CD4-positive, alpha-beta T cell (primary cell): ENCODE measurements around the gene NANS. TPM values are rescaled to one million over a fixed set of nuclear protein-coding genes. Genes with fewer than 3 reads are reported as not detected.
"Not testable (repeated sequence)": the region's sequence is repeated elsewhere in the genome, so short reads cannot be mapped to it uniquely, and the experiment has no call there.

Experiments used
- ATAC-seq: fragments of 200-7000 bp; cut with Tn5 transposase; one replicate; pipeline ENCODE4 v1.10.0; 2022; ENCODE audit warnings: mild to moderate bottlenecking; ENCODE audit not compliant: poor library complexity
- CTCF ChIA-PET: fragments of 350-600 bp; sonication (Branson Sonifier 250); formaldehyde crosslinking; loops from one replicate; lab custom pipeline; 2021; ENCODE audit warnings: antibody characterized with exemption, inconsistent platforms; lab: Charles Lee
- POLR2A ChIA-PET: fragments of 350-600 bp; sonication (Branson Sonifier 250); formaldehyde crosslinking; loops from one replicate; lab custom pipeline; 2021; ENCODE audit warnings: antibody characterized with exemption, inconsistent platforms; lab: Charles Lee
- DNase-seq, 14 experiments: peaks; one replicate each; pipeline ENCODE4 v3.0.0-alpha.2; 2013 to 2020; ENCODE audit warnings: mixed read lengths in 2 of 14
- H3K27ac ChIP-seq, 2 donors: one replicate each; pipeline versions ENCODE4 v1.5.1 to v1.7.0; 2013; ENCODE audit warnings: low read length in 2 of 2, low read depth in 1 of 2, mild to moderate bottlenecking in 1 of 2
- H3K27me3 ChIP-seq, 2 experiments: 1 replicate in 1 of 2; 2 replicates in 1 of 2; pipeline versions ENCODE4 v1.6.1 to v1.7.0; 2013; ENCODE audit warnings: low read length in 2 of 2, control low read depth in 1 of 2, mild to moderate bottlenecking in 1 of 2, moderate library complexity in 1 of 2; ENCODE audit not compliant: insufficient read depth in 2 of 2, control insufficient read depth in 1 of 2
- H3K36me3 ChIP-seq: one replicate; pipeline ENCODE4 v1.6.1; 2013; ENCODE audit warnings: low read length, control low read depth; ENCODE audit not compliant: insufficient read depth
- H3K4me1 ChIP-seq: one replicate; pipeline ENCODE4 v1.6.1; 2013; ENCODE audit warnings: low read length, control low read depth; ENCODE audit not compliant: insufficient read depth
- H3K4me3 ChIP-seq: one replicate; pipeline ENCODE4 v1.5.1; 2013; ENCODE audit warnings: mild to moderate bottlenecking, low read length, moderate library complexity
- H3K9me3 ChIP-seq, 2 experiments: 1 replicate in 1 of 2; 2 replicates in 1 of 2; pipeline versions ENCODE4 v1.6.1 to v1.7.0; 2013; ENCODE audit warnings: low read length in 2 of 2, mild to moderate bottlenecking in 2 of 2, control low read depth in 1 of 2, moderate library complexity in 1 of 2; ENCODE audit not compliant: control insufficient read depth in 1 of 2, insufficient read depth in 1 of 2
- H3K27ac Mint-ChIP-seq: one replicate; pipeline ENCODE4 v1.8.0; 2020; ENCODE audit warnings: mixed read lengths
- H3K27me3 Mint-ChIP-seq: one replicate; pipeline ENCODE4 v1.8.0; 2021; ENCODE audit warnings: mixed read lengths
- H3K36me3 Mint-ChIP-seq: one replicate; pipeline ENCODE4 v1.8.0; 2021; ENCODE audit warnings: low read depth, mixed read lengths
- H3K4me1 Mint-ChIP-seq: one replicate; pipeline ENCODE4 v1.8.0; 2021; ENCODE audit warnings: low read depth, mixed read lengths
- H3K4me3 Mint-ChIP-seq: one replicate; pipeline ENCODE4 v1.8.0; 2020; ENCODE audit warnings: mild to moderate bottlenecking, mixed read lengths
- H3K9me3 Mint-ChIP-seq: one replicate; pipeline ENCODE4 v1.8.0; 2020; ENCODE audit warnings: mixed read lengths
- CTCF ChIP-seq: fragments of 200-600 bp; IDR thresholded peaks from one replicate; pipeline ENCODE4 v1.8.0; 2022; ENCODE audit warnings: antibody characterized with exemption, mild to moderate bottlenecking
- intact Hi-C, 2 experiments: fragments of 100-400 bp; cut with DNase I in 1 of 2; cut with micrococcal nuclease in 1 of 2; formaldehyde crosslinking; loops; one replicate each; pipeline versions ENCODE4 v1.15.1 to v1.9.0; 2023 to 2025; cut with DNase I, micrococcal nuclease
- total RNA-seq, 174 experiments: library from RNA in 2 of 174; stranded (reverse) in 2 of 174; gene quantifications; one replicate each; pipeline ENCODE4 v1.2.3 and lab custom pipeline; 2021 to 2026

The NANS gene
- total RNA-seq, 2 experiments from 2014 or later: 70.5 to 74.0 TPM

GRCh38 chr9:98109052-98109451 lies 52.5 kb downstream of the NANS start:
- Mint-ChIP-seq H3K27me3 (no peaks in the 10 kb centered on the region), H3K9me3 (no peaks in the 10 kb centered on the region), H3K4me3 (peak overlapping the region; percentile 38), H3K4me1 (peaks cover 83% of the 10 kb centered on the region), H3K27ac (peak overlapping the region; percentile 91), H3K36me3 (peaks cover 72% of the 10 kb centered on the region)
- Histone ChIP-seq H3K9me3 (peaks cover 0 to 4% of the 10 kb centered on the region in 2 experiments), H3K4me3 (no peak overlapping the region), H3K27me3 (no peaks in the 10 kb centered on the region), H3K27ac (peak overlapping the region; percentile 75 to 79), H3K36me3 (peaks cover 35% of the 10 kb centered on the region), H3K4me1 (peaks cover 65% of the 10 kb centered on the region)
- intact Hi-C loops: loop anchor here in 1 of 2 experiments (10.0 kb wide), 2 partner anchors 124 to 146 kb away; partner anchors contain the start of genes ANP32B and TBC1D2
- ChIA-PET CTCF (interaction anchor here (1.2 to 2.8 kb wide), 3 partner anchors 10 to 147 kb away, joined by 4 to 21 read pairs (median 5); partner anchors contain the start of genes TBC1D2 and TRIM14), POLR2A (interaction anchor here (0.8 to 4.5 kb wide), 10 partner anchors 7 to 204 kb away, joined by 3 to 51 read pairs (median 4); partner anchors contain the start of genes NANS, TBC1D2 and TRIM14)
- peak in 3 of 14 experiments; percentile 27 to 56 (median 32) for DNase-seq
- no peak for TF ChIP-seq CTCF
- ATAC-seq: no peak

GRCh38 chr9:98117097-98117496 lies 60.6 kb downstream of the NANS start:
- peak overlapping the region; percentile 95 for H3K27ac Mint-ChIP-seq
- H3K4me1 Mint-ChIP-seq: peaks cover 68% of the 10 kb centered on the region
- Histone ChIP-seq H3K4me1 (peaks cover 62% of the 10 kb centered on the region), H3K36me3 (peaks cover 11% of the 10 kb centered on the region)
- DNase-seq, ATAC-seq, H3K4me3 ChIP-seq, H3K9me3 ChIP-seq, H3K27me3 ChIP-seq, H3K9me3 Mint-ChIP-seq, H3K27ac ChIP-seq, H3K27me3 Mint-ChIP-seq: not testable (repeated sequence)
- intact Hi-C loops: loop anchor here in 1 of 2 experiments (5.0 kb wide), 2 partner anchors 75 to 195 kb away; partner anchors contain the start of genes CORO2A and TRMO
- peak overlapping the region; percentile 90 for H3K4me3 Mint-ChIP-seq
- POLR2A ChIA-PET: interaction anchor here (2.7 to 5.9 kb wide), 2 partner anchors 8 to 18 kb away, joined by 51 to 138 read pairs; no protein-coding TSS in a partner anchor
- H3K36me3 Mint-ChIP-seq: peaks cover 39% of the 10 kb centered on the region
- CTCF ChIA-PET: interaction anchor here (1.4 to 3.1 kb wide), 3 partner anchors 14 to 215 kb away, joined by 3 to 26 read pairs (median 5); no protein-coding TSS in a partner anchor

GRCh38 chr9:98117984-98118639 lies 61.6 kb downstream of the NANS start:
- ChIA-PET CTCF (interaction anchor here (0.7 to 3.1 kb wide), 16 partner anchors 9 to 216 kb away, joined by 3 to 26 read pairs (median 4); partner anchors contain the start of gene NANS), POLR2A (interaction anchor here (0.7 to 6.1 kb wide), 13 partner anchors 9 to 421 kb away, joined by 3 to 138 read pairs (median 7); partner anchors contain the start of genes ANP32B, CORO2A, TBC1D2 and TRMO)
- intact Hi-C loops: loop anchor here (1.0 to 5.0 kb wide), 9 partner anchors 10 to 196 kb away; partner anchors contain the start of genes CORO2A (in 1 of the 2) and TRMO (in 1 of the 2)
- ATAC-seq (peak; percentile 87), DNase-seq (peak; percentile 25 to 82 (median 46))
- Mint-ChIP-seq H3K9me3 (no peaks in the 10 kb centered on the region), H3K27ac (peak overlapping the region; percentile 95), H3K4me1 (peaks cover 73% of the 10 kb centered on the region), H3K36me3 (peaks cover 36% of the 10 kb centered on the region), H3K27me3 (no peaks in the 10 kb centered on the region), H3K4me3 (peak overlapping the region; percentile 90)
- H3K36me3 ChIP-seq: peaks cover 11% of the 10 kb centered on the region
- H3K9me3 ChIP-seq: no peaks in the 10 kb centered on the region
- peak overlapping the region; percentile 89 for H3K4me3 ChIP-seq
- H3K27me3 ChIP-seq: no peaks in the 10 kb centered on the region
- peaks cover 66% of the 10 kb centered on the region for H3K4me1 ChIP-seq
- peak overlapping the region; percentile 79 to 84 for H3K27ac ChIP-seq
- peak; percentile 54 for TF ChIP-seq CTCF
